Measurements from ENCODE around the gene DNAJC16.
"Not testable (repeated sequence)": the region's sequence is repeated elsewhere in the genome, so short reads cannot be mapped to it uniquely, and the experiment has no call there.

Gene DNAJC16

DNA sequence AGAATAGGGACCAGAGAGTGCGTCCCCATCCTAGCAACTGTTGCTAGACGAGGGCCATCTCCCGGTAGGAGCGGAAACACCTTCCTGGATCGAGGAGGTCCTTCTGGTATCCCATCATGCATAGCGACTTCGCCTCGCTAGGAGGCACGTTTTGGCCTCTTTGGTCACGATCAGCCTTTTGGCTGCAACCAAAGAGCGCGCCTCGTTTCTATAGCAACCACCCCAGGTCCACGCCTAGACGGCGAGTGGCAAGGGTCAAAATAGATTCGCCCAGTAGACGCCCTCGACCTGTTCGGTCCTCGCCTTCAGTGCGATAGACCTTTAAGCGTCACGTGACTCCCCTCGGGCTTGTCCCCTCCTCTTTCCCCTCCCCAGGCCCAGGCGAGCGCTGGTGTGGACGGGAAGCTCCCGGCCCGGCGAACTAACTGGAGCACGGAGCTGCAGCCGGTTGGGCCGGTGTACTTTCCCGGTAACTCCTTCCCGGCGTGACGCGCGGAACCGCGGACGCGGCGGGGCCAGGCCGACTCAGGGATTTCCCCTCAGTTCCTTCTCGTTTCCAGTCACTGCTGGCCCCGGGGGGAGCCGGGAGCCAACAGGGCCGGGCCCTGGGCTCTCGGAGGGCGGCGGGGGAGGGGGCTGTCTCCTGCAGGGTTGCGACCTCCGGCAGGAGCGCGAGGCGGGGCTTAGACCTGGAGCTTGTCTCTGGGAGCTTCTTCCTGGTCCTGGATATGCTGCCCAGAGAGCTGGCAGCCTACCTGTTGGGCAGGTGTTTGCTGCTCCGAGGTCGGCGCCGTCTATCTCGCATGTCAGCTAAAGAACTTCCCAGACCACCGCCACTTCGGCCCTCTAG lies at the start of gene DNAJC16:
DNAJC16 (plus strand) TSS at position 359 of the 850 bp plus-strand sequence. CDS start 2,258 bp downstream, outside the sequence.
- DNase-seq (ENCODE audit: low read depth in 2 of 2) = peak; percentile 93 to 95

DNA sequence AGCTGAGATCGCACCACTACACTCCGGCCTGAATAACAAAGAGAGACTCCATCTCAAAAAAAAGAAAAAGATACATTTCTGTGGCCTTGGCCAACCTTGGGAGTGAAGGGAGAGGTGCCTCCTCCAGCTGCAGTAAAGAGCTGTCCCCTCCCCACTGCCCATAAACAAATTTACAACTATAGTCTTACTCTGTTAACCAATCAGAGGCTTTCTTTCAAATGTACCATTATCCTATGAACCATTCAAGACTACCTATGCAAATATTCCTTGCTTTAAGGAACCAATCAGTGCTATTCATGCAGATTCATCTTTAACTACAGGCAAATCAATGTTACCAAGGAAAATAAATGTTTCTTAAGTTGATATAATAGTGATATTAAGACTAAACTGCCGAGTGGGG lies 49.7 kb upstream of the DNAJC16 start:
- no peak for DNase-seq (ENCODE audit: low read depth in 2 of 2)

- no peak for DNase-seq (ENCODE audit: low read depth in 2 of 2)
Observed at GRCh38 chr1:15477646-15478212, 48.9 kb upstream of the DNAJC16 start.

GRCh38 chr1:15479654-15480347 lies 46.8 kb upstream of the DNAJC16 start:
- no peak for DNase-seq (ENCODE audit: low read depth in 2 of 2)

DNA sequence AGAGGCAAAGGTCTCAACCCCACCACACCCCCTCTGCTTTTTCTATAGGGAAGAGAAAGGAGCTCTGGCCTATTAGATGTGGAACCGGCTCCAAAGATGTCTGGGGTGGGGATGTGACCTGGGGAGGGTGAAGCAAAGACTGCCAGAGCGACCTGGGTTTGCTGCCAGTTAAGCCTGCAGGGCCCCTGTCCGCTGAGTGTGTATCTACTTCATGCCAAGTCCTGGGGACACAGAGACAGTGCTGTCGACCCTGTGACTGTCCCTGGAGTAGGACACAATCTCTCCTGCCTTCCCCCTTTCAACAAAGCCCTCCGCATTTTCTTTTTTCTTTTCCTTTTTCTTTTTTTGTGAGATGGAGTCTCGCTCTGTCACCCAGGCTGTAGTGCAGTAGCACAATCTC lies 44.2 kb upstream of the DNAJC16 start:
- DNase-seq (ENCODE audit: low read depth in 2 of 2) = not testable (repeated sequence)

DNA sequence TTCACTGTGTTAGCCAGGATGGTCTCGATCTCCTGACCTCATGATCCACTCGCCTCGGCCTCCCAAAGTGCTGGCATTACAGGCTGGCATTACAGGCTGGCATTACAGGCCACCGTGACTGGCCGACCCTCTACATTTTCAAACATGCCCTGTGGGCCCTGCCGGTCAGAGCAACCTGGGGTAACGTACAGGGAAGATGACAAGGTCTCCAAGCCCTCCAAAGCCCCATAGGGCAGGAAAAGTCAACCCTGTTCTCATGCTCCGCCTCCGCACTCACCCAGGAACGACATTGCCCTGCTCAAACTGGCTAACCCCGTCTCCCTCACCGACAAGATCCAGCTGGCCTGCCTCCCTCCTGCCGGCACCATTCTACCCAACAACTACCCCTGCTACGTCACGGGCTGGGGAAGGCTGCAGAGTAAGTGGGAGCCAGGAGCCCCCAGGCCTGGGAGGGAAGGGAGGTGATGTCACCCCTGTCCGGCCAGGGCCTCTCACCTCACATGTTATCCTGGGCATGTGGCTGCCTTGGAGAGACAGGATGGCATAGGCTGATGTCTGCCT lies 43.6 kb upstream of the DNAJC16 start:
- not testable (repeated sequence) for DNase-seq (ENCODE audit: low read depth in 2 of 2)

DNA sequence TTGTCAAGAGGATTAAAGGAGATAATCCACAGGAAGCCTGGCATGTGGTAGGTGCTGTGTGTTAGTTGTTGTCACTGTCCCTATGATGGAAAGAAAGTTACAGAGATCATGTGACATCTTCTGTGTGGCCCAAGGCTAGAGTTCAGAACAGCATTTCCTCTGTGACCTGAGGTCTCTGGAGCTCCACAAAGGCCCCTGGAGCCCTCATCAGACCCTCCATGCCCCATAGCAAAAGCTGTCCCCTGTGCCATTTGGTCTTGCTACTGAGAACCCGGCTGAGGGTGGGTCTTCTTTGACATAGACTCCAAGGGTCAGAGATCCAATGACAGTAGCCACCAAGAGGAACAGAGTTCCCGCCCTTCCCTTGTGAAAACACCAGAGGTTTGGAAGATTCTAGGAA lies 42.7 kb upstream of the DNAJC16 start:
- DNase-seq (ENCODE audit: low read depth in 2 of 2) = no peak

GRCh38 chr1:15484443-15484842 lies 42.2 kb upstream of the DNAJC16 start:
- DNase-seq (ENCODE audit: low read depth in 2 of 2) = not testable (repeated sequence)

GRCh38 chr1:15485636-15486035 lies 41.0 kb upstream of the DNAJC16 start:
- no peak for DNase-seq (ENCODE audit: low read depth in 2 of 2)

DNA sequence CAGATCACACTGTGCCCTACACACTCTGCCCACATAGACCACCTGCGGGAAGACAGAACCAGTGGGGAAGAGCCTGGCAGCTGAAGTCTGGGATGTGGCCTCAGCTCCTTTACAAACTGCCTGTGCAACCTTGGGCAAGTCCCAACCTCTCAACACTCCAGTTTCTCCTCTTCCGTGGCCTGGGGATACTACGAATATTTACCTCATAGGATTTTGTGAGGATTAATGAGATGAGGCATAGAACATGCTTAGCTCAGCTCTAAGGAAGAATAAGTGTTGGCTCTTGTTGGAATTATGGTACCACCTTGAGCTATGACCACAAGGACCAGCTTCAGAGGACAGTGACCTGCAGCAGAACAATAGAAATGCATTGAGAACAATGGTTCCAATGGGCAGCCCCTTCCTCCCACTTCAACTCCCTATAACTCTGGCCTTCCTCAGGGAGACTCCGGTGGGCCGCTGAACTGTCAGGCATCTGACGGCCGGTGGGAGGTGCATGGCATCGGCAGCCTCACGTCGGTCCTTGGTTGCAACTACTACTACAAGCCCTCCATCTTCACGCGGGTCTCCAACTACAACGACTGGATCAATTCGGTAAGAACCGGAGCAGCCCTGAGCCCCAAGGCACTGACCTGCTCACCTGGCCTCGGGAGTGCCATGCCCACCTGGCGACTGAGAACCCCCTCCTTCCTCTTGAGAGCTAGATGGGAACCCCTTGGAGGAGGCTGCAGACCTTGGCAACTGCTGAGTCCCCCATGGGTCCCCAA lies 39.6 kb upstream of the DNAJC16 start:
- not testable (repeated sequence) for DNase-seq (ENCODE audit: low read depth in 2 of 2)

- DNase-seq (ENCODE audit: low read depth in 2 of 2) = no peak
Observed at GRCh38 chr1:15488371-15488770, 38.3 kb upstream of the DNAJC16 start.

GRCh38 chr1:15489052-15489736 lies 37.5 kb upstream of the DNAJC16 start:
- DNase-seq (ENCODE audit: low read depth in 2 of 2) = no peak

GRCh38 chr1:15491010-15491409 lies 35.6 kb upstream of the DNAJC16 start:
- DNase-seq (ENCODE audit: low read depth in 2 of 2) = not testable (repeated sequence)

DNA sequence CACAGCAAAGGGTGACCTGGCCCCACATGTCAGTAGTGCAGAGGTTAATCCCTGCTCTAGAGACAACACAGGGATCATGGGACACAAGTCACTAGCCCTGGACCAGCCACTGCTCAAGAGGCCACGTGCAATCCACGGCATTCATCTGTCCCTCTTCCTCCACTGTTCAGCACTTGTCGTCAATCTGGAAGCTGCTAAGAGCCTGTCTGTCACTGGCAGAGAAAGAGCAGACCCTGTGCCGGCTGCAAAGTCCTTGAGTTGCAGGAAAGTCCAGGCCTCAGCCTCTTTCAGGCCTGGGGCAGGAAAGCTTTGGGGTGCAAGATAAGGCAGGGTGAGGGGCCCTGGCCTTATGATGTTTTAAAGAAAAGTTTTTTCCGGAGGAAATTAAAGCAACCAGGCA lies 34.1 kb upstream of the DNAJC16 start:
- no peak for DNase-seq (ENCODE audit: low read depth in 2 of 2)

- DNase-seq (ENCODE audit: low read depth in 2 of 2) = no peak
Observed at GRCh38 chr1:15493869-15494390, 32.7 kb upstream of the DNAJC16 start.

DNA sequence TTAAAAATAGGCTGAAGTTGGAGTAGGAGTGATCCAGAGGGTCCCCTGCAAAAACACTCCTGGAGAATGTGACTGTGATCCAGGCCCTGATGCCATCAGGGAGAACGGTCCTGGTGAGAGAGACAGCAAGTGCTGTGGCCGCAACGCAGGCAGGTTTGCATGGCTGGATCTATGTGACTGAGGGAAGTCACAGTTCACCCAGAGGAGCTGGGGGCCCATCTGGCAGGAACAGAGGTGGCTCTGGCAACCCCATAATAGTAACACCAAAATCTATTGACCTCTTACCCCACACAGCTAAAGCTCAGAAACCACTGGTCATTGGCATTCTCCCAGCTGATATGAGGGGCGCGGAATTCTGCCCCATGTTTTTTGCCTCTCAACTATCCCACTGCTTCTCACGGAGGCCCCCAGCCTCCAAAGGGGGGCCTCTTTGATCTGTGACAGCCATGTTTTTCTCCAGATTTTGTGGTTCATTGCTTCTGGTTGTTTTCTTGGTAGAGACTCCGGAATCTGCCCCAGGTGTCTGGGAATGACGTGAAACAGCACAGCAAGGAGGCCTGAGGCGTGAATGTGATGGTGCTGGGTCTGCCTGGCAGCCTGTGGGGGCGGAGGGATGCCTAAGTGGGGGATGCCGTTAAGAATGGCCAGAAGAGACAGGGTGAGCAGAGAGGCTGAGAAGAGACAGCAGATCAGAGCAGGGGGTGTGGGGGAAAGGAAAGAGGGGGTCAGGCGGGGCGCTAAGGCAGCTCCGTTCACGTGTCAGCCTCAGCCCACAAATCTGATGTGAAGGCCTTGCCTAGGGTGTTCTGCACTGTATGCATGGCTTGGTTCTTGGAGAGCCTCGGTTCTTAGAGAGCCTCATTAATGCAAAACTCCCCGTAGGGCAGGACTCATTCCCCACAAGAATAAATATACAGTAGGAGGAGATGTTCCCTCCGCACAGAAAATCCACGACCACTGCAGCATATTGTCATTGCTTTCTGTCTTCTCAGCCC lies 26.2 kb upstream of the DNAJC16 start:
- no peak for DNase-seq (ENCODE audit: low read depth in 2 of 2)

- peak in 1 of 2 donors; percentile 28 for DNase-seq (ENCODE audit: low read depth in 2 of 2)
Observed at GRCh38 chr1:15501208-15502032, 25.2 kb upstream of the DNAJC16 start.

DNA sequence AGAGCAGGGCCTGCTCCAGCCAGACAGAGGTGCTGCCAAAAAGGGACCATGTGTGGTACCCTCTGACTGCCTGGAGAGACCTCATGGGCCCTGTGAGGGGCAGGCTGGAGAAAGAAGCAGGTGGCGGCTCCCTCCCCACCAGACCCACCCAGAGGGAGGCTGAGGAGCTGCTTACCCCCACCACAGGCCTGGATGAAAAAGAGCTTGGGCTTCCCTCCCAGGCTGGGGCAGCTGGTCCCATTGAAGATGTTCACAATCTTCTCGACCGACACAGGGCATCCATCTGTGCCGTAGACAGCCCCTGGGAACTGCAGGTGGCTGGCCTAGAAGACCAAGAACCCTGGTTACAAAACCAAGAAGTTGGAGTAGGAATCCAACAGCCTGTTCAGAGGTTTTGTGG lies 22.2 kb upstream of the DNAJC16 start:
- DNase-seq (ENCODE audit: low read depth in 2 of 2) = no peak

GRCh38 chr1:15506831-15507230 lies 19.8 kb upstream of the DNAJC16 start:
- DNase-seq (ENCODE audit: low read depth in 2 of 2) = no peak

All from stimulated activated CD8-positive, alpha-beta memory T cell treated with anti-CD3 and anti-CD28 coated beads, Interleukin-15, amount 100 ng/mL, for 4 hours (primary cell).